OCI-LY1 (cell line): ENCODE results near the gene CACUL1.

Experiments
- H2AFZ ChIP-seq: fragments of 200-600 bp; sonication (generic), shearing (Covaris generic); 2 replicates; pipeline ENCODE4 v1.6.0; 2014; ENCODE audit warnings: antibody characterized with exemption, mild to moderate bottlenecking, low read length
- H3F3A ChIP-seq: fragments of 200-600 bp; sonication (generic), shearing (Covaris generic); 2 replicates; pipeline ENCODE4 v1.6.0; 2014; ENCODE audit warnings: mild to moderate bottlenecking, antibody characterized with exemption, low read length, moderate library complexity; ENCODE audit not compliant: insufficient read depth
- H3K27ac ChIP-seq: fragments of 200-600 bp; sonication (generic); 2 replicates; pipeline ENCODE4 v1.5.1; 2014; ENCODE audit warnings: low read length, mixed run types, mild to moderate bottlenecking, low read depth; ENCODE audit not compliant: poor library complexity, severe bottlenecking
- H3K27me3 ChIP-seq: fragments of 200-600 bp; sonication (generic); 2 replicates; pipeline ENCODE4 v1.6.0; 2014; ENCODE audit warnings: antibody characterized with exemption, mild to moderate bottlenecking, low read length, moderate library complexity; ENCODE audit not compliant: insufficient read depth
- H3K36me3 ChIP-seq: fragments of 200-600 bp; sonication (generic); 2 replicates; pipeline ENCODE4 v1.6.1; 2014; ENCODE audit warnings: mild to moderate bottlenecking, antibody characterized with exemption, low read length, moderate library complexity, mixed read lengths; ENCODE audit not compliant: insufficient read depth
- H3K4me1 ChIP-seq: fragments of 200-600 bp; sonication (generic); 2 replicates; pipeline ENCODE4 v1.5.1; 2014; ENCODE audit warnings: mild to moderate bottlenecking, low read length, moderate library complexity; ENCODE audit not compliant: insufficient read depth, severe bottlenecking
- H3K4me2 ChIP-seq: fragments of 200-600 bp; sonication (generic), shearing (Covaris generic); 2 replicates; pipeline ENCODE4 v1.6.1; 2014; ENCODE audit warnings: low read length
- H3K4me3 ChIP-seq: fragments of 200-600 bp; sonication (generic); 2 replicates; pipeline ENCODE4 v1.5.1; 2014; ENCODE audit warnings: low read length, low read depth, mild to moderate bottlenecking, mixed read lengths; ENCODE audit not compliant: poor library complexity, severe bottlenecking
- H3K79me2 ChIP-seq: fragments of 200-600 bp; shearing (Covaris generic); 2 replicates; pipeline ENCODE4 v1.6.1; 2016; ENCODE audit warnings: mixed run types, low read length, mixed read lengths; ENCODE audit not compliant: insufficient read depth
- H3K9ac ChIP-seq: fragments of 200-600 bp; sonication (generic), shearing (Covaris generic); 2 replicates; pipeline ENCODE4 v1.6.1; 2014; ENCODE audit warnings: mild to moderate bottlenecking, low read length, mixed read lengths
- H3K9me2 ChIP-seq: fragments of 200-600 bp; sonication (generic), shearing (Covaris generic); 2 replicates; pipeline ENCODE4 v1.6.1; 2014; ENCODE audit warnings: low read depth, mild to moderate bottlenecking, low read length, mixed read lengths
- H3K9me3 ChIP-seq: fragments of 200-600 bp; shearing (Covaris generic); 2 replicates; pipeline ENCODE4 v1.6.1; 2014; ENCODE audit warnings: low read length, mixed read lengths
- H4K20me1 ChIP-seq: fragments of 200-600 bp; sonication (generic), shearing (Covaris generic); 2 replicates; pipeline ENCODE4 v1.6.0; 2016; ENCODE audit warnings: mild to moderate bottlenecking, low read length; ENCODE audit not compliant: insufficient read depth
- CTCF ChIP-seq: fragments of 200-600 bp; sonication (generic), shearing (Covaris generic); IDR thresholded peaks from 2 replicates; pipeline ENCODE4 v1.5.1; 2017; ENCODE audit warnings: mild to moderate bottlenecking, antibody characterized with exemption, low read length, moderate library complexity, mixed read lengths
- EZH2 ChIP-seq: fragments of 200-600 bp; sonication (generic), shearing (Covaris generic); IDR thresholded peaks from 2 replicates; pipeline ENCODE4 v1.8.0; 2017; ENCODE audit warnings: borderline replicate concordance, mixed run types, mild to moderate bottlenecking, antibody characterized with exemption, low read length, moderate library complexity, mixed read lengths

CACUL1 gene

GRCh38 chr10:118773041-118773440 is 18.3 kb upstream of the CACUL1 start:
- no peaks in the 10 kb centered on the region for H3K36me3 ChIP-seq
- no peak overlapping the region for H3K9ac ChIP-seq
- no peak overlapping the region for H2AFZ ChIP-seq
- H3K27ac ChIP-seq = no peak overlapping the region
- H3K9me2 ChIP-seq = no peaks in the 10 kb centered on the region
- H3K79me2 ChIP-seq = no peaks in the 10 kb centered on the region
- no peaks in the 10 kb centered on the region for H4K20me1 ChIP-seq
- H3F3A ChIP-seq = no peaks in the 10 kb centered on the region
- no peaks in the 10 kb centered on the region for H3K27me3 ChIP-seq
- no peaks in the 10 kb centered on the region for H3K9me3 ChIP-seq
- no peak overlapping the region for H3K4me2 ChIP-seq
- no peak for TF ChIP-seq EZH2
- no peak for TF ChIP-seq CTCF
- no peak overlapping the region for H3K4me3 ChIP-seq
- no peaks in the 10 kb centered on the region for H3K4me1 ChIP-seq

- no peak overlapping the region for H3K9ac ChIP-seq
- H2AFZ ChIP-seq = no peak overlapping the region
- H3K27me3 ChIP-seq = no peaks in the 10 kb centered on the region
- no peaks in the 10 kb centered on the region for H3K79me2 ChIP-seq
- H3K36me3 ChIP-seq = no peaks in the 10 kb centered on the region
- no peaks in the 10 kb centered on the region for H3F3A ChIP-seq
- TF ChIP-seq EZH2 (no peak), CTCF (no peak)
- H3K9me2 ChIP-seq = no peaks in the 10 kb centered on the region
- H3K4me3 ChIP-seq = no peak overlapping the region
- no peaks in the 10 kb centered on the region for H4K20me1 ChIP-seq
- H3K4me1 ChIP-seq = no peaks in the 10 kb centered on the region
- no peaks in the 10 kb centered on the region for H3K9me3 ChIP-seq
- no peak overlapping the region for H3K4me2 ChIP-seq
- no peak overlapping the region for H3K27ac ChIP-seq
Measured at GRCh38 chr10:118771976-118772375, 17.2 kb upstream of the CACUL1 start.

GRCh38 chr10:118769898-118770600 is 15.3 kb upstream of the CACUL1 start:
- H3K9me3 ChIP-seq = no peaks in the 10 kb centered on the region
- H3K27ac ChIP-seq = no peak overlapping the region
- H3K36me3 ChIP-seq = no peaks in the 10 kb centered on the region
- no peaks in the 10 kb centered on the region for H3K79me2 ChIP-seq
- no peak overlapping the region for H2AFZ ChIP-seq
- H3K4me2 ChIP-seq = no peak overlapping the region
- H3K27me3 ChIP-seq = no peaks in the 10 kb centered on the region
- no peak overlapping the region for H3K9ac ChIP-seq
- H3K4me1 ChIP-seq = no peaks in the 10 kb centered on the region
- H4K20me1 ChIP-seq = no peaks in the 10 kb centered on the region
- H3F3A ChIP-seq = no peaks in the 10 kb centered on the region
- no peak overlapping the region for H3K4me3 ChIP-seq
- no peaks in the 10 kb centered on the region for H3K9me2 ChIP-seq
- no peak for TF ChIP-seq CTCF
- TF ChIP-seq EZH2 = no peak
